Karpas-422 (cell line): ENCODE measurements around the gene FAM43A. TPM values are rescaled to one million over a fixed set of nuclear protein-coding genes. Genes with fewer than 3 reads are reported as not detected.
A peak's percentile ranks its signal among the peaks of the same experiment; 100 is the strongest.

Source experiments
- DNase-seq: peaks from one replicate; pipeline ENCODE4 v3.0.0-alpha.2; 2015
- H2AFZ ChIP-seq: fragments of 200-600 bp; sonication (generic); 2 replicates; pipeline ENCODE4 v1.6.1; 2014; ENCODE audit warnings: antibody characterized with exemption, low read length, mixed read lengths
- H3K27ac ChIP-seq: fragments of 200-600 bp; sonication (generic); 2 replicates; pipeline ENCODE4 v1.5.1; 2014; ENCODE audit warnings: mild to moderate bottlenecking, low read length, moderate library complexity
- H3K27me3 ChIP-seq: fragments of 200-600 bp; sonication (generic); 2 replicates; pipeline ENCODE4 v1.6.1; 2014; ENCODE audit warnings: low read length, mixed read lengths
- H3K36me3 ChIP-seq: fragments of 200-600 bp; sonication (generic); 2 replicates; pipeline ENCODE4 v1.6.1; 2014; ENCODE audit warnings: low read length, mixed read lengths; ENCODE audit not compliant: insufficient read depth
- H3K4me1 ChIP-seq: fragments of 200-600 bp; sonication (generic); 2 replicates; pipeline ENCODE4 v1.6.1; 2014; ENCODE audit warnings: mild to moderate bottlenecking, low read length, mixed read lengths
- H3K4me2 ChIP-seq: fragments of 200-600 bp; sonication (generic); 2 replicates; pipeline ENCODE4 v1.6.1; 2014; ENCODE audit warnings: low read length, low read depth, mild to moderate bottlenecking; ENCODE audit not compliant: poor library complexity, severe bottlenecking
- H3K4me3 ChIP-seq: fragments of 200-600 bp; sonication (generic); 2 replicates; pipeline ENCODE4 v1.5.1; 2014; ENCODE audit warnings: mild to moderate bottlenecking, antibody characterized with exemption, low read length, mixed read lengths
- H3K79me2 ChIP-seq: fragments of 200-600 bp; sonication (generic); 2 replicates; pipeline ENCODE4 v1.6.1; 2014; ENCODE audit warnings: mild to moderate bottlenecking, low read length, mixed read lengths
- H3K9ac ChIP-seq: fragments of 200-600 bp; sonication (generic); 2 replicates; pipeline ENCODE4 v1.6.0; 2014; ENCODE audit warnings: low read length
- H3K9me2 ChIP-seq: fragments of 200-600 bp; sonication (generic), shearing (Covaris generic); replicated peaks from 2 replicates; pipeline ENCODE4 v1.6.0; 2014; ENCODE audit warnings: mild to moderate bottlenecking, low read length, moderate library complexity; ENCODE audit not compliant: insufficient read depth
- H3K9me3 ChIP-seq: fragments of 300-700, 200-600 bp; sonication (generic); 2 replicates; pipeline ENCODE4 v1.6.1; 2014; ENCODE audit warnings: low read length, mixed read lengths
- H4K20me1 ChIP-seq: fragments of 200-600 bp; sonication (generic); 2 replicates; pipeline ENCODE4 v1.6.1; 2014; ENCODE audit warnings: mild to moderate bottlenecking, antibody characterized with exemption, low read length, low read depth; ENCODE audit not compliant: insufficient read depth
- total RNA-seq: library from RNA; depleted of rRNA; stranded (reverse); fragments of >200 nt; shearing (Covaris generic); gene quantifications from 2 replicates; pipeline ENCODE4 v1.2.3, GENCODE V29; 2014; ENCODE audit warnings: low replicate concordance

Gene FAM43A
- total RNA-seq, 1 experiment from 2014 or later: 80.7 TPM

DNA sequence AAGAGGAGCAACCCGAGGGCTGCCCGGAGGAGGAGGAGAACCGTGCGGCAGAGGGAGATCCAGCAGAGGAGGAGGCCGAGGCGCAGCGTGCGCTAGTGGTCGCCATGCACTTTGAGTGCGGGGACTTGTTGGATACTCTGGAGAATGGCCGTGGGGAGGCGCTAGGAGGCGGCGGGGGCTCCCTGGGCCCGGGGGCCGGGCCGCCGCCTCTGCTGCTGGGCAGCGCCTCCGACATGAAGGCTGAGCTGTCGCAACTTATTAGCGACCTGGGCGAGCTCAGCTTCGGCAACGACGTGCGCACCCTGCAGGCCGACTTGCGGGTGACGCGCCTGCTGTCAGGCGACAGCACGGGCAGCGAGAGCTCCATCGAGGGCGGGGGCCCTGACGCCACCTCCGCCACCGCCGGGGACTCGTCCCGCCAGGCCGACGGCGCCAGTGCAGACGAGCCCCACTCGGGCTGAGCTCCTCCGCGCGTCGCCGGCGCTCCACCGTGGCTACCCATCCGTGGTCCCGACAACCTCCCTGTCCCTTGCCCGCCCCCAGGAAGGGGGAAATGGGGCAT is 2.0 kb downstream of the FAM43A start:
- H4K20me1 ChIP-seq: peaks cover 15% of the 10 kb centered on the region
- no peaks in the 10 kb centered on the region for H3K9me2 ChIP-seq
- H3K9me3 ChIP-seq: no peaks in the 10 kb centered on the region
- H3K4me3 ChIP-seq: peak overlapping the region; percentile 82
- no peaks in the 10 kb centered on the region for H3K27me3 ChIP-seq
- peak overlapping the region; percentile 93 for H3K27ac ChIP-seq
- peaks cover 23% of the 10 kb centered on the region for H3K79me2 ChIP-seq
- no peak overlapping the region for H2AFZ ChIP-seq
- peak; percentile 95 for DNase-seq
- H3K9ac ChIP-seq: peak overlapping the region; percentile 88
- H3K36me3 ChIP-seq: no peaks in the 10 kb centered on the region
- H3K4me2 ChIP-seq: peak overlapping the region; percentile 78
- H3K4me1 ChIP-seq: peaks cover 69% of the 10 kb centered on the region

DNA sequence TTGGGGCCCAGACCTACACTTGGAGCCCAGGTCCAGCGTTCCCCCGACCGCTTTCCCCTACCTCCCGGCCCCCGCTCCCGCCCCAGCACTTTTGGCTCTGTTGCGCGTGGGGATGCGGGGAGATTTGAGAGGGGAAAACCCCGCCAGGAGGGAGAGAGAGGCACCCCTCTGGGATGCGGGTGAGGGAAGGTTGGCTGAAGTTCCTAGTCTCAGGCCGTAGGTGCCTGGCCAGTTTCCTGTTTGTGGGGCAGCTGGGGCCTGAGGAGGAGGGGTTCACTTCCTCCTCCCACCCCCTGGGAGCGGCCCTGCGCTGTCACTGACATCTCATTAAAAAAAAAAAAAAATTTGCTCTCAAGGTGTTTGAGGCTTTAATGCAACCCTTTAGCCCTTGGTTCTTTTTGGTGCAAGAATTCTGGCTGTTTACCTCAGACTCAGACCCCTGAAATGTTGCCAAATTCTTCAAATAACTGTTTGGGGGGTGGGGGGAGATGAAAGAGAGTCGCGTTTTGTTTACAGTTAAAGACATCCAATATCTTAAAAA is 2.6 kb downstream of the FAM43A start:
- Histone ChIP-seq H3K79me2 (peaks cover 23% of the 10 kb centered on the region), H3K27me3 (no peaks in the 10 kb centered on the region), H3K9me3 (no peaks in the 10 kb centered on the region), H3K36me3 (no peaks in the 10 kb centered on the region), H3K9me2 (no peaks in the 10 kb centered on the region), H3K4me3 (peak overlapping the region; percentile 82), H3K4me1 (peaks cover 72% of the 10 kb centered on the region), H4K20me1 (peaks cover 15% of the 10 kb centered on the region), H2AFZ (no peak overlapping the region), H3K27ac (peak overlapping the region; percentile 93), H3K4me2 (peak overlapping the region; percentile 78), H3K9ac (peak overlapping the region; percentile 88)
- DNase-seq: peak; percentile 95

DNA sequence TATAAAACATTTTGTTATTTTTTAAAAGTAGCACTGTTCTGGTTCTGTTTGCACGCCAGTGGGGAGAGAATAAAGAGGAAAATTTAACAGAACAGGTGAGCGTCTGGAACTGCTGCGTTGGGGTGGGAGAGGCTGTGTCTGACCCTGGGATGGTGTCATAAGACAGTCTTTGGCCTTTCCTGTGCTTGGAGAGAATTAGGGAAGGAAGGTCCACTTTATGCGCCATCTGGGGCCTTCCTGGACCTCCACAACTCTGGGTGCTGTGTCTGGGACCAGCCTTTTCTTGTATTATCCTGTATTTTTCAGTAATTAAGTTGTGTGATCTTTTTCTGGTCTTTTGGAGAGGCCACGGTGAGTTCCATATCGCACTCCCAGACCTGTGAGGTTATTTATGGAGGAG is 3.3 kb downstream of the FAM43A start:
- peak overlapping the region; percentile 88 for H3K9ac ChIP-seq
- H3K4me3 ChIP-seq: peak overlapping the region; percentile 82
- peaks cover 74% of the 10 kb centered on the region for H3K4me1 ChIP-seq
- H3K27me3 ChIP-seq: no peaks in the 10 kb centered on the region
- H3K9me2 ChIP-seq: no peaks in the 10 kb centered on the region
- no peak for DNase-seq
- peak overlapping the region; percentile 93 for H3K27ac ChIP-seq
- peak overlapping the region; percentile 78 for H3K4me2 ChIP-seq
- H2AFZ ChIP-seq: no peak overlapping the region
- H3K9me3 ChIP-seq: no peaks in the 10 kb centered on the region
- no peaks in the 10 kb centered on the region for H3K36me3 ChIP-seq
- H4K20me1 ChIP-seq: peaks cover 15% of the 10 kb centered on the region
- H3K79me2 ChIP-seq: peaks cover 23% of the 10 kb centered on the region

DNA sequence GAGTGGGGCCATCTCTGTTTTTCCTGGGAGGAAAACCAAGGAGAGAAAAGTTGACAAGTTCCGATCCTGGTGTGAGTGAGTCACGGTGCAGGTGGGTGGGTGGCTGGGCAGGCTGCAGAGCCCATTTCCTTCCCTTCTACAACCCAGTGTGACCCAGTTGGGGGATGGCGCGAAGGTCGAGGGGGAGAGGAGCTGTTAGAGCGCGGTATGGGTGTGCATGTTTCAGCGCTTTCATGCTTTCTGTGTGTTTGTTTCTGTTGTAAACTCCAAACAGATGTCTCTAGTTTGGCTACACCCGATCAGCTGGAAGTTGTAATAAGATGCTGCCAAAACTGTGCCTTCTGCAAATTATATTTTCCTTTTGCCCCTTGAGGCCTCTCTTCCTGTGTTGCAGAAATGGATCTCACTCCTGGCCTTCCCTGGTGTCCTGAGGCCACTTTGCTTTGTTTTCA is 3.8 kb downstream of the FAM43A start:
- Histone ChIP-seq H3K9me3 (no peaks in the 10 kb centered on the region), H3K27me3 (no peaks in the 10 kb centered on the region), H3K9me2 (no peaks in the 10 kb centered on the region), H3K36me3 (no peaks in the 10 kb centered on the region), H3K9ac (peak overlapping the region; percentile 88), H3K4me3 (peak overlapping the region; percentile 82), H3K27ac (peak overlapping the region; percentile 93), H3K79me2 (peaks cover 23% of the 10 kb centered on the region), H4K20me1 (peaks cover 15% of the 10 kb centered on the region), H2AFZ (no peak overlapping the region), H3K4me2 (peak overlapping the region; percentile 78), H3K4me1 (peaks cover 74% of the 10 kb centered on the region)
- DNase-seq: peak; percentile 82

DNA sequence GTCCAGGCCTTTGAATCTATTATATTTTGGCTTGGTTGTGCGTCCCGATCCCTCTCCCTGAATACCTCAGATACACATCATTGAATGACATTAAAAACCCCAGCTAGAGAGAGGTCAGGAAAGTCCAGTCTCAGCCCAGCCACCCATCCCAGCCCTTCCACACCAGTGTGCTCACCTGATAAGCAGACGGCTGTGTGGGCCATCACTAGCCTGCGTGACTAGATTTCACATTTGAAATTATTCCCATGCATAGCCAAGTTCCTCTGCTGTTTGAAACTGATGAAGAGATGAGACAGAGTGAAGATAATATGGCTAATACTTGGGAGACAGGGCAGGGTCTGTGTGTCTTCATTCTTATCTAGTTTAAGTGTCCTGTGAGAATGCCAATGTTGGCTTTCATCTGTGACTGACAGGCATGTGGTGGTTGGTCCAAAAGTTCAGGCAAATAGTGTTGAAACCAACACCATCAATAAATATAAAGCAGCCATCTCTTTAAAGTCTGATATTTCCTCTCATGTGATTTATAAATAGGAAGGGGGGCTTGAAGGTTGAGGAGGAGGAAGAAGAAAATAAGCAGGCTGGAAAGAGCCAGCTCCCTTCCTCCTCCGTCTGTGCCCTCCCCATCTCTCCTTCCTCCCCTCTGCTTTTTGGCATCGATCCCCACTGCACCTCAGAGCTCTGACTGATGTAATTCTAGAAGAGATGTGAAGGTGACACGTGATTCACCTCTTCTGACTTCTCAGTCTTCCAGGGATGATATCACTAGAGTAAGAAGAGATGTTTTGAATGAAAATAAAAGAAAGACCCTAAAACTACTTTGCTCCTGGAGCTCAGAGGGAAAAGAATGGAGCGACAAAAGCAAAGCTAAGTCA is 5.1 kb downstream of the FAM43A start:
- Histone ChIP-seq H3K9ac (peak overlapping the region; percentile 53), H3K9me3 (no peaks in the 10 kb centered on the region), H4K20me1 (peaks cover 15% of the 10 kb centered on the region), H3K36me3 (no peaks in the 10 kb centered on the region), H3K79me2 (peaks cover 23% of the 10 kb centered on the region), H3K4me1 (peaks cover 68% of the 10 kb centered on the region), H3K4me3 (peak overlapping the region; percentile 40), H2AFZ (no peak overlapping the region), H3K9me2 (no peaks in the 10 kb centered on the region), H3K4me2 (peak overlapping the region; percentile 60), H3K27ac (peak overlapping the region; percentile 93), H3K27me3 (no peaks in the 10 kb centered on the region)
- peak; percentile 89 for DNase-seq

DNA sequence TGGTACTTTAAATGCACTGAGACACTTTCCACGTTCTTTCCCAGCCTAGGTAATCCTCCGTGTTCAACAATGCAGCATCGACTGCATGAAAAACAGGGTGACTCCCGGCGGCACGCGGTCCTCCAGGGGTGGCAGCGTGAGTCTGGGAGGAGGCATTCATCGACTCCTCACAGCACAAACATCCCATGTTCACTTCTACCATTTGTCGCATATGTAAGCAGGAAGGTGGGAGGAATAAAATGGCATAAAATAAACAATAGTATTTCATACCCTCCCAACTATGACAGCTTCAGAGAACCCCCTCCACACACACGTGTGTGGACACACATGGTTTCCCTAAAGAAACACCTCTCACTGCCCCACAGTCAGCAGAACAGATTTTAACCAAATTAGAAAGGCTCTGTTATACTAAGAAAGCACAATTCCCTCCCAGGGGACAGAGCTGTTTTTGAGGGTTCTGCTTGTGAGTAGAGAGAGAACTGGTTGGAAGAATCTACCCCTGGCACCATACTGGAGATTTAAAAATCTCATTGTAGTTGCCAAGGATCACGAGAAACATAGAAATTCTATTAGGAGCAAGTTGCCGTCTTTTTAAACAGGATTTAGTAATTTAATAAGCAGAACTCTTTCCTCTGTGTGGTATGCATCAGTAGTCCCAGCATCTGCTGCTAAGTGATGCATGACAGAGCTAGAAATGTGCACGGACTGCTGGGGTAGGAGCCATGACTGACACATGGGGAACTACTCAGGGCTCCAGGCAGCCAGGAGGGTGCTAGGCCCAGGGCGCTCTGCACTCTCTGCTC is 6.0 kb downstream of the FAM43A start:
- H3K27ac ChIP-seq: peak overlapping the region; percentile 93
- no peaks in the 10 kb centered on the region for H3K36me3 ChIP-seq
- H3K4me2 ChIP-seq: peak overlapping the region; percentile 60
- peak; percentile 99 for DNase-seq
- peaks cover 8% of the 10 kb centered on the region; the same call in 1 of the 2 replicates for H4K20me1 ChIP-seq
- H3K9me3 ChIP-seq: no peaks in the 10 kb centered on the region
- peaks cover 75% of the 10 kb centered on the region for H3K4me1 ChIP-seq
- H3K4me3 ChIP-seq: peak overlapping the region; percentile 40
- H3K9ac ChIP-seq: peak overlapping the region; percentile 53
- H3K9me2 ChIP-seq: no peaks in the 10 kb centered on the region
- peaks cover 15% of the 10 kb centered on the region for H3K79me2 ChIP-seq
- no peak overlapping the region for H2AFZ ChIP-seq
- no peaks in the 10 kb centered on the region for H3K27me3 ChIP-seq

DNA sequence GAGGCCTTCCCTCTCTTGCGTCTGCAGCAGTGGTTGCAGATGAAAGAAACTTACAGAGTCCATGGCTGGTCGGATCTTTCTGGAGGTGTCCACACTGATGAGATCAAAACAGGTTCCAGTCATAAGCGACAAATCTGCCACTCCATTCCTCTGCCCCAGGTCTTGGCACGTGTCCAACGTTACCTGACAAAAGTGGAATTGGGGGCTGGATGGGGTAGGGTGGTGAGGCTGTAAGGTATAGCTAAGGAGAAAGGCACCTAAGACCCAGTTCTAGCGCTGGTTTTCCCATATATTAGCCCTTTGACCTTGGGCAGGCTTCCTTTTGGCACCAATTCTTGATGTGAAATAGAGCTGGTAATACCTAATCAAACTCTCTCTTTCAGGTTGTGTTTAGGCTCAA is 11.0 kb downstream of the FAM43A start:
- Histone ChIP-seq H3K36me3 (no peaks in the 10 kb centered on the region; the same call in 1 of the 2 replicates), H3K4me1 (peaks cover 29% of the 10 kb centered on the region), H3K9ac (no peak overlapping the region), H3K9me2 (no peaks in the 10 kb centered on the region), H3K27me3 (peaks cover 2% of the 10 kb centered on the region; the same call in 1 of the 2 replicates), H3K79me2 (no peaks in the 10 kb centered on the region), H3K9me3 (peaks cover 11% of the 10 kb centered on the region), H3K4me3 (no peak overlapping the region), H4K20me1 (no peaks in the 10 kb centered on the region), H3K27ac (no peak overlapping the region), H2AFZ (no peak overlapping the region), H3K4me2 (no peak overlapping the region)
- DNase-seq: no peak
